ENCODE results near the gene GYPB. TPM values are rescaled to one million over a fixed set of nuclear protein-coding genes. Genes with fewer than 3 reads are reported as not detected.
"Not testable (repeated sequence)": the region's sequence is repeated elsewhere in the genome, so short reads cannot be mapped to it uniquely, and the experiment has no call there.

GYPB gene
- total RNA-seq, 1 donor from 2014 or later: not detected

DNA sequence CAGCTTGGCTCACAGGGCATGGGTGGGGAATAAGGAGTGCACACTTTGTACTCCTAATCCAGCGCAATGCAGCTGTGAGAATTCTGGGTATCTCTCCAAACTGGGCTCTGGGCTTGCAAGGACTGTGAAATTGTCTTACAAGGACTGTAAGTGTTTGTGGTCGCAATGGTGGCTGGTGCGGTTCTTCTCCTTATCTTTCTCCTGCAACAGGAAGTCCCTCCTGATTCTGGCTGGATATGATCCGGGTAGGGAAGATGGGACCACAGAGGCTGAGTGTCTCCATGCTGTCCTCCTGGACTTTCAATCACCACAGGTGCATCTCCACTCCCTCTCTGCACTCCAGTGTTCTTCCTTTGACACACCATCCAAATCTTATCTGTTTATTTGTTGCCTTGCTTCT, 58.1 kb downstream of the GYPB start:
- no peak overlapping the region for H3K4me3 ChIP-seq
- no peak for DNase-seq (ENCODE audit: low spot score in 2 of 2)
- H3K27me3 ChIP-seq: no peaks in the 10 kb centered on the region
- no peaks in the 10 kb centered on the region for H3K9me3 ChIP-seq
- intact Hi-C loops (cut with DNase I): no loop called here
- no peak overlapping the region for H3K27ac ChIP-seq
- TF ChIP-seq, protein P1, sequence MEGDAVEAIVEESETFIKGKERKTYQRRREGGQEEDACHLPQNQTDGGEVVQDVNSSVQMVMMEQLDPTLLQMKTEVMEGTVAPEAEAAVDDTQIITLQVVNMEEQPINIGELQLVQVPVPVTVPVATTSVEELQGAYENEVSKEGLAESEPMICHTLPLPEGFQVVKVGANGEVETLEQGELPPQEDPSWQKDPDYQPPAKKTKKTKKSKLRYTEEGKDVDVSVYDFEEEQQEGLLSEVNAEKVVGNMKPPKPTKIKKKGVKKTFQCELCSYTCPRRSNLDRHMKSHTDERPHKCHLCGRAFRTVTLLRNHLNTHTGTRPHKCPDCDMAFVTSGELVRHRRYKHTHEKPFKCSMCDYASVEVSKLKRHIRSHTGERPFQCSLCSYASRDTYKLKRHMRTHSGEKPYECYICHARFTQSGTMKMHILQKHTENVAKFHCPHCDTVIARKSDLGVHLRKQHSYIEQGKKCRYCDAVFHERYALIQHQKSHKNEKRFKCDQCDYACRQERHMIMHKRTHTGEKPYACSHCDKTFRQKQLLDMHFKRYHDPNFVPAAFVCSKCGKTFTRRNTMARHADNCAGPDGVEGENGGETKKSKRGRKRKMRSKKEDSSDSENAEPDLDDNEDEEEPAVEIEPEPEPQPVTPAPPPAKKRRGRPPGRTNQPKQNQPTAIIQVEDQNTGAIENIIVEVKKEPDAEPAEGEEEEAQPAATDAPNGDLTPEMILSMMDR (IDR thresholded peaks at IDR 0.05): no peak
- no peaks in the 10 kb centered on the region for H3K4me1 ChIP-seq
- no peaks in the 10 kb centered on the region for H3K36me3 ChIP-seq

GRCh38 chr4:143955306-143955705, 63.9 kb downstream of the GYPB start:
- H3K4me3 ChIP-seq; H3K27ac ChIP-seq; H3K36me3 ChIP-seq; H3K4me1 ChIP-seq; H3K9me3 ChIP-seq; H3K27me3 ChIP-seq; intact Hi-C loops (cut with DNase I); DNase-seq (ENCODE audit: low spot score in 2 of 2): not testable (repeated sequence)

- H3K36me3 ChIP-seq; intact Hi-C loops (cut with DNase I); H3K4me3 ChIP-seq: not testable (repeated sequence)
Observed at GRCh38 chr4:143951458-143951972, 67.7 kb downstream of the GYPB start.

DNA sequence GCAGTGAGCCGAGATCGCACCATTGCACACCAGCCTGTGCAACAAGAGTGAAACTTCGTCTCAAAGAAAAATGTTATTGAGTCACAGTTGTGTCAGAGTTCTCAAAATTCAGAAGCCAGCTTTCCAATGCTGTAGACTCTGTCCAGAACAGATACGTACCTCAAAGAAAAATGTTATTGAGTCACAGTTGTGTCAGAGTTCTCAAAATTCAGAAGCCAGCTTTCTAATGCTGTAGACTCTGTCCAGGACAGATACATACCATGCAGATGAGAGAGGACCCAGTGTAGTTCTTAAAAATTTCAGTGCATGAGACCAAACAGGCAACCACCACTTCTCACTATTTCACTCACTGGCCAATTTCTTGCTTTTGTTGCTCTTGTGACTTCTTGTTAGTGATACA, 68.2 kb downstream of the GYPB start:
- H3K4me3 ChIP-seq; H3K9me3 ChIP-seq; H3K36me3 ChIP-seq; intact Hi-C loops (cut with DNase I); H3K4me1 ChIP-seq; H3K27me3 ChIP-seq; H3K27ac ChIP-seq; DNase-seq (ENCODE audit: low spot score in 2 of 2): not testable (repeated sequence)

More at GRCh38 chr4:143951458-143951972, 67.7 kb downstream of the GYPB start:
- DNase-seq (ENCODE audit: low spot score in 2 of 2); H3K27ac ChIP-seq; H3K4me1 ChIP-seq; H3K9me3 ChIP-seq; H3K27me3 ChIP-seq: not testable (repeated sequence)

DNA sequence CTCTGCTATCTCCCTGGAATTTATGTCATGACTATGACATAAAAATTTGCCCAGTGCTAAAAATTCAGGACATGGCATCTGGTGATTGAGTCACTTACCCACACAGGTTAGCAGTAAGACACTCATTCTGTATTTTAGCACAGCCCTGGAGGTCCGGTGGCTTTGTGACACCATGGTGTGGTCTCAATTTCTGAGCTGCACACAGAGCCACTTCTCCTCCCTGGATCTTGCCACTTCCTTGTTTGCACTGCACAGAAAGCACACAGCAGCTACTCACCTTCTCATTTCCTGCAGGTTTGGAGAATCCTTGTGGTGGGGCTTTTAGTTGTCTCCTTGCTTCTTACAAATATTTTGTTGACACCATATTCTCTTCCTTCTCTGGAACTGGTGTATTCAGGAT, 69.0 kb downstream of the GYPB start:
- intact Hi-C loops (cut with DNase I); H3K27ac ChIP-seq; H3K9me3 ChIP-seq; H3K4me1 ChIP-seq; H3K4me3 ChIP-seq; H3K36me3 ChIP-seq; DNase-seq (ENCODE audit: low spot score in 2 of 2); H3K27me3 ChIP-seq: not testable (repeated sequence)

DNA sequence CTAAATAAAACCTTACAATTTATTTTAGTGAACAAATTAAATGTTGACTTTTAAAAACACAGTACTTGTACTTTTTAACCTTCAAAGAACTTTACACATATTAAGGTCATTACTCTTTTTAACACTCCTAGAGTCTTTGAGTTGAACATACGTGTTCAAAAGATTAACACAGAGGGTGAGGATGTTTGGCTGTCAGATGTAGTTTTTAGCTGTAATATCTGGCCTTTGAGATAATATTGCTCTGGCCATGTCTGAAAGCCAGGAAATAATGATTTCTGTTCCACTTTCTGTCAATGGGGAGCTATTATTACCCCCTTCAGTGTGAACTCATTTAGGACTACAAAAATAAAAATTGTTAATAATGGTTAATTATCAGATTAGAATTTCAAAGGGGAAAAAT, 71.7 kb downstream of the GYPB start:
- intact Hi-C loops (cut with DNase I); H3K4me3 ChIP-seq; H3K4me1 ChIP-seq; H3K36me3 ChIP-seq; H3K9me3 ChIP-seq; DNase-seq (ENCODE audit: low spot score in 2 of 2); H3K27ac ChIP-seq; H3K27me3 ChIP-seq: not testable (repeated sequence)

Other genes with a start within 250 kb of the GYPB start
- gene GYPE, start 113.8 kb downstream of the GYPB start, total RNA-seq: not detected
- not detected for gene GYPA, start 121.3 kb upstream of the GYPB start, total RNA-seq